H1 (cell line): ENCODE measurements around the gene SCARB1. TPM values are rescaled to one million over a fixed set of nuclear protein-coding genes. Genes with fewer than 3 reads are reported as not detected.

Experiments used
- CTCF ChIA-PET: fragments of 300-600 bp; sonication (Branson Sonifier 250); formaldehyde crosslinking; loops from one replicate; lab custom pipeline; 2021; ENCODE audit not compliant: partially characterized antibody; lab: Charles Lee
- POLR2A ChIA-PET: fragments of 300-600 bp; sonication (Branson Sonifier 250); formaldehyde crosslinking; loops from one replicate; lab custom pipeline; 2021; ENCODE audit warnings: inconsistent platforms; ENCODE audit not compliant: partially characterized antibody; lab: Charles Lee
- DNase-seq, 2 experiments: peaks; one replicate each; pipeline versions ENCODE4 v3.0.0 to v3.0.0-alpha.2; 2010 to 2022; ENCODE audit warnings: low spot score in 2 of 2, low read depth in 1 of 2, mixed read lengths in 1 of 2
- FAIRE-seq: peaks from 2 replicates; lab custom pipeline; 2011; peaks lifted over from hg19 to GRCh38; lab: Jason Lieb, UNC
- H2AFZ ChIP-seq: 2 replicates; pipeline ENCODE4 v1.8.1; 2012; ENCODE audit warnings: low read length, inconsistent platforms
- H2AK5ac ChIP-seq: 2 replicates; pipeline ENCODE4 v1.6.1; 2013; ENCODE audit warnings: low read depth, low read length
- H2BK120ac ChIP-seq: replicated peaks from 2 replicates; pipeline ENCODE3; 2013; ENCODE audit warnings: low read depth, low read length, inconsistent platforms
- H2BK12ac ChIP-seq: 2 replicates; pipeline ENCODE4 v1.6.1; 2013; ENCODE audit warnings: low read depth, low read length
- H2BK15ac ChIP-seq: 2 replicates; pipeline ENCODE4 v1.6.1; 2013; ENCODE audit warnings: low read length
- H2BK20ac ChIP-seq: 2 replicates; pipeline ENCODE4 v1.6.1; 2013; ENCODE audit warnings: low read length
- H2BK5ac ChIP-seq: 2 replicates; pipeline ENCODE4 v1.6.1; 2013; ENCODE audit warnings: low read depth, low read length
- H3K14ac ChIP-seq: 2 replicates; pipeline ENCODE4 v1.6.1; 2013; ENCODE audit warnings: inconsistent platforms; ENCODE audit not compliant: insufficient read length
- H3K18ac ChIP-seq: 2 replicates; pipeline ENCODE4 v1.6.1; 2013; ENCODE audit warnings: low read length; ENCODE audit errors: extremely low read depth
- H3K23ac ChIP-seq: 2 replicates; pipeline ENCODE4 v1.6.1; 2013; ENCODE audit warnings: inconsistent platforms; ENCODE audit not compliant: insufficient read length
- H3K23me2 ChIP-seq: 2 replicates; pipeline ENCODE4 v1.6.1; 2013; ENCODE audit warnings: low read depth, low read length
- H3K27ac ChIP-seq: 2 replicates; pipeline ENCODE4 v1.6.1; 2011; ENCODE audit warnings: low read depth, low read length, inconsistent platforms
- H3K27me3 ChIP-seq, 4 experiments: replicated peaks in 1 of 4; 1 replicate in 1 of 4; 2 replicates in 3 of 4; pipeline versions ENCODE4 v1.6.1 to v1.8.1; 2011 to 2013; ENCODE audit warnings: low read length in 3 of 4, mild to moderate bottlenecking in 3 of 4, inconsistent platforms in 2 of 4, mixed read lengths in 2 of 4, moderate library complexity in 1 of 4; ENCODE audit not compliant: control insufficient read depth in 3 of 4, insufficient read depth in 3 of 4; ENCODE audit errors: extremely low read depth in 1 of 4
- H3K36me3 ChIP-seq, 4 experiments: 2 replicates each; pipeline versions ENCODE4 v1.6.1 to v1.8.1; 2011 to 2013; ENCODE audit warnings: mild to moderate bottlenecking in 4 of 4, low read length in 3 of 4, moderate library complexity in 2 of 4, control low read depth in 1 of 4, inconsistent platforms in 1 of 4; ENCODE audit not compliant: insufficient read depth in 4 of 4, control insufficient read depth in 2 of 4
- H3K4ac ChIP-seq: replicated peaks from 2 replicates; pipeline ENCODE3; 2013; ENCODE audit warnings: low read length, low read depth, mixed read lengths, inconsistent platforms; ENCODE audit not compliant: insufficient read length
- H3K4me1 ChIP-seq, 4 experiments: replicated peaks in 1 of 4; 1 replicate in 1 of 4; 2 replicates in 3 of 4; pipeline versions ENCODE4 v1.6.1 to v1.8.1; 2011 to 2013; ENCODE audit warnings: low read length in 3 of 4, inconsistent platforms in 2 of 4, mixed read lengths in 1 of 4; ENCODE audit not compliant: insufficient read depth in 4 of 4, control insufficient read depth in 3 of 4
- H3K4me2 ChIP-seq, 2 experiments: 2 replicates each; pipeline versions ENCODE4 v1.6.1 to v1.8.1; 2011 to 2013; ENCODE audit warnings: low read depth in 2 of 2, low read length in 2 of 2, control low read depth in 1 of 2, inconsistent platforms in 1 of 2, mild to moderate bottlenecking in 1 of 2; ENCODE audit not compliant: insufficient read depth in 1 of 2
- H3K4me3 ChIP-seq, 4 experiments: fragments of 200-600, 300-600 bp in 1 of 4; sonication (generic), shearing (Covaris generic), sonication (Bioruptor Twin) in 1 of 4; 2 replicates each; pipeline versions ENCODE4 v1.5.1 to v1.8.1; 2011 to 2016; ENCODE audit warnings: low read length in 4 of 4, low read depth in 3 of 4, control low read depth in 2 of 4, inconsistent platforms in 2 of 4, mild to moderate bottlenecking in 2 of 4, mixed read lengths in 1 of 4, moderate library complexity in 1 of 4; ENCODE audit not compliant: insufficient read depth in 2 of 4; ENCODE audit errors: extremely low read depth in 1 of 4
- H3K56ac ChIP-seq: replicated peaks from 2 replicates; pipeline ENCODE3; 2013; ENCODE audit warnings: low read depth, mild to moderate bottlenecking, mixed read lengths, low read length, inconsistent platforms; ENCODE audit not compliant: insufficient read length
- H3K79me1 ChIP-seq: 2 replicates; pipeline ENCODE4 v1.6.1; 2013; ENCODE audit warnings: low read depth, low read length, control low read depth
- H3K79me2 ChIP-seq, 2 experiments: 2 replicates each; pipeline versions ENCODE4 v1.6.1 to v1.8.1; 2012 to 2013; ENCODE audit warnings: low read length in 2 of 2, mild to moderate bottlenecking in 2 of 2, inconsistent platforms in 1 of 2; ENCODE audit not compliant: insufficient read depth in 2 of 2, control insufficient read depth in 1 of 2
- H3K9ac ChIP-seq, 4 experiments: replicated peaks in 1 of 4; 1 replicate in 1 of 4; 2 replicates in 3 of 4; pipeline versions ENCODE4 v1.6.1 to v1.8.1; 2011 to 2013; ENCODE audit warnings: low read depth in 3 of 4, low read length in 3 of 4, control low read depth in 2 of 4, mild to moderate bottlenecking in 2 of 4, moderate library complexity in 2 of 4, inconsistent platforms in 1 of 4; ENCODE audit errors: extremely low read depth in 1 of 4
- H3K9me3 ChIP-seq, 2 experiments: 2 replicates each; pipeline versions ENCODE4 v1.6.1 to v1.8.1; 2012 to 2013; ENCODE audit warnings: mild to moderate bottlenecking in 2 of 2, moderate library complexity in 2 of 2, control low read depth in 1 of 2, inconsistent platforms in 1 of 2, low read depth in 1 of 2, low read length in 1 of 2, mixed read lengths in 1 of 2; ENCODE audit not compliant: insufficient read depth in 2 of 2
- H4K20me1 ChIP-seq, 2 experiments: replicated peaks in 1 of 2; 2 replicates each; pipeline versions ENCODE3 to v1.8.1; 2011 to 2013; ENCODE audit warnings: inconsistent platforms in 2 of 2, low read length in 2 of 2, mild to moderate bottlenecking in 1 of 2; ENCODE audit not compliant: insufficient read depth in 2 of 2, control insufficient read depth in 1 of 2
- H4K5ac ChIP-seq: 2 replicates; pipeline ENCODE4 v1.6.1; 2013; ENCODE audit warnings: low read length, low read depth, mixed read lengths, inconsistent platforms; ENCODE audit not compliant: insufficient read length
- H4K8ac ChIP-seq: 2 replicates; pipeline ENCODE4 v1.8.0; 2013; ENCODE audit warnings: mild to moderate bottlenecking, moderate library complexity, low read length, inconsistent platforms; ENCODE audit not compliant: insufficient read depth; ENCODE audit errors: extremely low read depth
- H4K91ac ChIP-seq: replicated peaks from 2 replicates; pipeline ENCODE3; 2013; ENCODE audit warnings: low read length, mixed read lengths, inconsistent platforms; ENCODE audit not compliant: insufficient read length
- BRCA1 ChIP-seq: IDR thresholded peaks from 2 replicates; pipeline ENCODE4 v1.6.1; 2012; ENCODE audit warnings: low read depth, low read length, improper control_type of control experiment
- CEBPB ChIP-seq: IDR thresholded peaks from 2 replicates; pipeline ENCODE4 v1.6.1; 2012; ENCODE audit warnings: low read depth, low read length
- MAFK ChIP-seq: IDR thresholded peaks from 2 replicates; pipeline ENCODE4 v1.6.1; 2012; ENCODE audit warnings: low read depth, mild to moderate bottlenecking, improper control_type of control experiment, low read length
- SIRT6 ChIP-seq: IDR thresholded peaks from one replicate; pipeline ENCODE4 v1.7.1; 2012; ENCODE audit warnings: low read length, inconsistent platforms
- SP1 ChIP-seq: IDR thresholded peaks from 2 replicates; pipeline ENCODE4 v1.6.1; 2011; ENCODE audit warnings: low read depth, low read length
- WGBS, 2 experiments: shearing (Covaris generic) in 1 of 2; methylation state at CpG; one replicate each; pipeline versions ENCODE4 v1.1.6 to v1.1.7; 2013 to 2015; ENCODE audit warnings: low lambda C conversion rate in 2 of 2, mixed read lengths in 2 of 2, inconsistent platforms in 1 of 2, low coverage in 1 of 2, missing lambda C conversion rate in 1 of 2; ENCODE audit not compliant: insufficient replicate concordance in 2 of 2, insufficient coverage in 1 of 2, insufficient read length in 1 of 2; ENCODE audit errors: extremely low coverage in 1 of 2, missing lambda C conversion rate in 1 of 2; 5-methylcytosine and 5-hydroxymethylcytosine counted together
- polyA plus RNA-seq, 7 experiments: library from polyadenylated mRNA; depleted of rRNA in 3 of 7; stranded (reverse) in 5 of 7; unstranded in 2 of 7; fragments of >200 nt in 5 of 7; fragments of 200-250 nt in 2 of 7; gene quantifications; 1 replicate in 5 of 7; 2 replicates in 1 of 7; 4 replicates in 1 of 7; pipeline versions ENCODE4 v1.2.1 to v1.2.3, GENCODE V29; 2011 to 2013; ENCODE audit warnings: missing spikeins in 2 of 7, mixed read lengths in 2 of 7
- total RNA-seq: library from RNA; stranded (reverse); fragmentation: NEBNext Ultra II Directional; extraction: Animal tissue kit (Norgen Biotek cat#: 25700); gene quantifications from 2 replicates; pipeline ENCODE4 v1.2.1, GENCODE V29; 2021

Gene SCARB1
- total and polyA plus RNA-seq, 2 of the 8 experiments (the other 6 are each of a cell fraction or from before 2014, with no cell fraction given) = 45.3 to 57.1 TPM

- Histone ChIP-seq H3K27me3 (peaks cover 0 to 2% (median 0%) of the 10 kb centered on the region in 4 experiments; a peak in 1 of 7 replicates), H3K18ac (no peak overlapping the region), H3K14ac (no peak overlapping the region), H2BK5ac (no peak overlapping the region), H3K9ac (no peak overlapping the region), H3K23ac (no peak overlapping the region), H4K20me1 (no peaks in the 10 kb centered on the region), H3K56ac (no peak overlapping the region), H4K5ac (no peak overlapping the region), H3K4me1 (peaks cover 0 to 16% (median 6%) of the 10 kb centered on the region in 4 experiments; a peak in 6 of 7 replicates), H3K9me3 (no peaks in the 10 kb centered on the region), H3K4me3 (no peak overlapping the region), H2BK15ac (peak overlapping the region; percentile 55; the same call in 1 of the 2 replicates), H3K27ac (no peak overlapping the region), H3K79me2 (no peaks in the 10 kb centered on the region), H3K23me2 (no peaks in the 10 kb centered on the region; the same call in 1 of the 2 replicates), H3K4me2 (no peak overlapping the region), H3K4ac (no peak overlapping the region), H4K8ac (no peak overlapping the region; the same call in 1 of the 2 replicates), H2AK5ac (peak overlapping the region; percentile 59; the same call in 1 of the 2 replicates), H3K79me1 (no peaks in the 10 kb centered on the region), H2BK120ac (peak overlapping the region; percentile 58), H3K36me3 (no peaks in the 10 kb centered on the region), H2BK20ac (0 out of 2 replicates have a peak overlapping the region, but pooled peaks have one; percentile 61), H4K91ac (peak overlapping the region; percentile 44), H2BK12ac (peak overlapping the region; percentile 84; the same call in 1 of the 2 replicates), H2AFZ (no peak overlapping the region)
- FAIRE-seq (peak; percentile 19), DNase-seq (no peak)
- CTCF ChIA-PET = interaction anchor here (1.1 to 4.1 kb wide), 4 partner anchors 14 to 98 kb away, joined by 3 to 30 read pairs (median 16); no protein-coding TSS in a partner anchor
- 86% methylated on average over 15 of the region's 15 CpGs; no CpG with 5 or more reads in 1 of the 2 experiments for WGBS, 2 experiments
- POLR2A ChIA-PET = interaction anchor here (0.9 to 1.2 kb wide), 2 partner anchors 10 to 359 kb away, joined by 3 read pairs; no protein-coding TSS in a partner anchor
- TF ChIP-seq BRCA1 = no peak
- TF ChIP-seq SIRT6 = no peak
- TF ChIP-seq CEBPB = no peak
- TF ChIP-seq SP1 = no peak
- no peak for TF ChIP-seq MAFK
Observed at GRCh38 chr12:124747426-124748161, 116.1 kb downstream of the SCARB1 start.
